ENCODE data around the gene ZBTB16.

The ZBTB16 gene

GRCh38 chr11:114165326-114166230 lies 106.1 kb downstream of the ZBTB16 start:
- POLR2A ChIA-PET, result no interaction called here

DNA sequence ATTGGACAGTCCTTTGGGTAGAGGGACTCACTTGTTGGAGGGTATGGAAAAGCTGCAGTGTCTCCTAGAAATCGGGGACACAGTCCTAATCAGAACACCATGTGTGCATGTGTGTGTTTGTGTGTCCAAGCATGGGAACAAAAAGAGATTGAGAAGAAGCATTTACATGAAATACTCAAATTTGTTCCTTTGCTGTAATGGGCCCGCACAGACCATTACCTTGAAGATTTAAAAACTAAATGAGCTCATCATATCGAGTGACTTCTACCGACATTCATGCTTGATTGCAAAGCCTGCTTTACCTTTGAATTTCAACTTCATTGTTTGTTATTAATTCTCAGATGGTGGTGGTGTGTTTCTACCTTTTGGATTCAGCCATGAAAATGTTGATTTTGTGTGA lies 106.9 kb downstream of the ZBTB16 start:
- DNase-seq (ENCODE audit: extremely low spot score), result no peak
- ChIA-PET CTCF (no interaction called here), POLR2A (no interaction called here)
- TF ChIP-seq, protein P1, sequence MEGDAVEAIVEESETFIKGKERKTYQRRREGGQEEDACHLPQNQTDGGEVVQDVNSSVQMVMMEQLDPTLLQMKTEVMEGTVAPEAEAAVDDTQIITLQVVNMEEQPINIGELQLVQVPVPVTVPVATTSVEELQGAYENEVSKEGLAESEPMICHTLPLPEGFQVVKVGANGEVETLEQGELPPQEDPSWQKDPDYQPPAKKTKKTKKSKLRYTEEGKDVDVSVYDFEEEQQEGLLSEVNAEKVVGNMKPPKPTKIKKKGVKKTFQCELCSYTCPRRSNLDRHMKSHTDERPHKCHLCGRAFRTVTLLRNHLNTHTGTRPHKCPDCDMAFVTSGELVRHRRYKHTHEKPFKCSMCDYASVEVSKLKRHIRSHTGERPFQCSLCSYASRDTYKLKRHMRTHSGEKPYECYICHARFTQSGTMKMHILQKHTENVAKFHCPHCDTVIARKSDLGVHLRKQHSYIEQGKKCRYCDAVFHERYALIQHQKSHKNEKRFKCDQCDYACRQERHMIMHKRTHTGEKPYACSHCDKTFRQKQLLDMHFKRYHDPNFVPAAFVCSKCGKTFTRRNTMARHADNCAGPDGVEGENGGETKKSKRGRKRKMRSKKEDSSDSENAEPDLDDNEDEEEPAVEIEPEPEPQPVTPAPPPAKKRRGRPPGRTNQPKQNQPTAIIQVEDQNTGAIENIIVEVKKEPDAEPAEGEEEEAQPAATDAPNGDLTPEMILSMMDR (IDR thresholded peaks at IDR 0.05; ENCODE audit: control extremely low read depth, extremely low read depth, low read depth, missing control alignments), result no peak

More at GRCh38 chr11:114165326-114166230, 106.1 kb downstream of the ZBTB16 start:
- DNase-seq (ENCODE audit: extremely low spot score), result no peak
- TF ChIP-seq, protein P1 (IDR thresholded peaks at IDR 0.05; ENCODE audit: control extremely low read depth, extremely low read depth, low read depth, missing control alignments), result no peak
- CTCF ChIA-PET, result no interaction called here

GRCh38 chr11:114166897-114167323 lies 107.4 kb downstream of the ZBTB16 start:
- DNase-seq (ENCODE audit: extremely low spot score), result no peak
- TF ChIP-seq, protein P1 (IDR thresholded peaks at IDR 0.05; ENCODE audit: control extremely low read depth, extremely low read depth, low read depth, missing control alignments), result no peak
- ChIA-PET CTCF (no interaction called here), POLR2A (no interaction called here)

- ChIA-PET CTCF (no interaction called here), POLR2A (no interaction called here)
- DNase-seq (ENCODE audit: extremely low spot score), result no peak
- TF ChIP-seq, protein P1 (IDR thresholded peaks at IDR 0.05; ENCODE audit: control extremely low read depth, extremely low read depth, low read depth, missing control alignments), result no peak
Measured at GRCh38 chr11:114167355-114167754, 107.8 kb downstream of the ZBTB16 start.

- CTCF ChIA-PET, result no interaction called here
- no peak for DNase-seq (ENCODE audit: extremely low spot score)
- TF ChIP-seq, protein P1 (IDR thresholded peaks at IDR 0.05; ENCODE audit: control extremely low read depth, extremely low read depth, low read depth, missing control alignments), result no peak
- POLR2A ChIA-PET, result no interaction called here
Measured at GRCh38 chr11:114167771-114168448, 108.4 kb downstream of the ZBTB16 start.

GRCh38 chr11:114168691-114169090 lies 109.2 kb downstream of the ZBTB16 start:
- ChIA-PET CTCF (interaction anchor here (1.7 kb wide), 1 partner anchor 10 kb away, joined by 5 read pairs; no protein-coding TSS in a partner anchor), POLR2A (no interaction called here)
- no peak for DNase-seq (ENCODE audit: extremely low spot score)
- TF ChIP-seq, protein P1 (IDR thresholded peaks at IDR 0.05; ENCODE audit: control extremely low read depth, extremely low read depth, low read depth, missing control alignments), result no peak

Measured in GM10248 (cell line).